ENCODE measurements around the gene CNOT6.

Gene CNOT6

DNA sequence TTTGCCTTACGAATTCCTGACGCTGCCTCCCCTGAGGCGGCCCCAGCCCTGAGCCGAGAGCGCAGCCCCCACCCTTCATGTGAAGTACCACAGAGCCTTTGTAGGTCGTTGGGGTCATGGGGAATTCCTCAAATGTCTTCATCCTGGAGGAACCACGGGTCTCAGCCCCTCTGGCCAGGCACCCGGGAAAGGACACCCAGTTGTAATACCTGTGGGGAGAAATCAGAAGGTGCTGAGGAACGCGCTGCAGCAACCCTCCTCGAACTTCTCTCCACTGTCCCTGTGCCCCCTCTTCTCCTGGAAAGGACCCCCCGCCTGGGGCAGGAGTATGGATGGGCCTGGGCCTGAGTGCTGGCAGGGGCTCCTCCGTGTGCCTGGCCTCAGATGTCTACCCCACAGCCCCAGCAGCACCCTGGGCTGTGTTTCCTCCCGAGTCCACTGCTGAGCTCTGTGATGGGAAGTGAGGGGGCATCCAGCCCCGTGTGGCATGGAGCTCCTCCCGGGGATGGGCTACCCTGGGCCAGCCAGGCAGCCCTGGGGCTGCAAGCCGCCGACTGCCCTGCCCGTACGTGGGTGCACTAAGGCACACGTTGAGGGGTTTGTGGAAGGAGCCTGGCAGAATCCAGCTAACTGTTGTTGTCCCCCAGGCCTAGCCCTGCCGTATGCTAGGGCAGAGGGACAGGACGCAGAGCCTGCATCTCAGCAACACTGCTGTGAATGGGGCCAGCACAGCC lies 115.8 kb downstream of the CNOT6 start:
- no peaks in the 10 kb centered on the region for H3K36me3 ChIP-seq (ENCODE audit: insufficient read depth, low read length)
- no peak overlapping the region for H3K9ac ChIP-seq (ENCODE audit: low read depth, low read length)
- no peaks in the 10 kb centered on the region for H3K4me1 ChIP-seq (ENCODE audit: insufficient read depth, low read length)
- H3K9me3 ChIP-seq (ENCODE audit: control insufficient read depth, insufficient read depth, low read length), result no peaks in the 10 kb centered on the region

DNA sequence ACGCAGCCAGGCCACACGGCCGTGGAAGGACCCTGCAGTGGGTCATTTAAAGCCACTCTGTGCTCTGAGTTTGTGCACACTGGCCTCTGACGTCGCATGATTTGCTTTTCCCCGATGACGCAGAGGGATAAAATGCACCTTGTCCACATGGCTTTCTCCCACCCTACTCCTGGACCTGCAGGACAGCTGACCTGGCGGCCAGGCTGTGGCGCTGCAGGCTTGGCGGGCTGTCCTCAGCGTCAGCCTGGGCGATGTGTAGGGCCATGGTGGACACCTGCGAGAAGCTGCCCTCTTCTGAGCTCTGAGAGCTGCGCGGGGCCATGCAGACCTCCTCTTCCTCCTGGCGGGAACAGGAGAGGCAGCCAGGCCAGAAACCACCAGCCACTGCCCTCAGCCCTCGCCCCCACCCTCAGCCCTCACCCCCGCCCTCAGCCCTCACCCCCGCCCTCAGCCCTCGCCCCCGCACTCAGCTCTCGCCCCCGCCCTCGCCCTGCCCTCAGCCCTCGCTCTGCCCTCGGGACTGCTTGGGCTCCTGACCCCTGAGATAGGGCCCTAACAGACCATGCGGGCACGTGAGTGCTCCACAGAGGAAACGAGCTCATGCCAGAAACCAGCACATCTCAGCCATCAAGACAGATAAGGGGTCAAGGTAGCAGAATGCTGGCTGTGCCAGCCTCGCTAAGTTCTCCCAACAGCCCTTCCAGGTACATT lies 117.1 kb downstream of the CNOT6 start:
- H3K9ac ChIP-seq (ENCODE audit: low read depth, low read length), result no peak overlapping the region
- no peaks in the 10 kb centered on the region for H3K36me3 ChIP-seq (ENCODE audit: insufficient read depth, low read length)
- no peaks in the 10 kb centered on the region for H3K9me3 ChIP-seq (ENCODE audit: control insufficient read depth, insufficient read depth, low read length)
- H3K4me1 ChIP-seq (ENCODE audit: insufficient read depth, low read length), result no peaks in the 10 kb centered on the region

DNA sequence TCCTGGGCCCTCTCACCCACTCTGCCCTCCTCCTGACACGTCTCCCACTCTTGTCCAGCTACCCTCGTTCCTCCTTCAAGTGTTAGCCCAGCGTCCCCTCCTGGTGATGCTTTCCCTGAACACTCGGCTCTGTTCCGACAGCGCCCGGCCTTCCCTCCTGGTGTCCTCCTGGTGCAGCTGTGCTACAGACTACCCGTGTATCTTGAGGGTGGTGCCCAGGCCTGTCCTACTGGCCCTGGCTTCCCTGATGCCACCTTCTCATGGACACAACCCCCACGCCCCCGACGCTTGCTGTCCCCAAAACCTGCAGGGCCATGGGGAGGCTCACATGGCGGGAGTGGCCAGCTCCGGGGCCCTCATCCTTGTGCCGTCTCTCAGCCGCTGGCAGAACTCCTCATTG lies 118.5 kb downstream of the CNOT6 start:
- Histone ChIP-seq H3K36me3 (ENCODE audit: insufficient read depth, low read length) (no peaks in the 10 kb centered on the region), H3K9me3 (ENCODE audit: control insufficient read depth, insufficient read depth, low read length) (no peaks in the 10 kb centered on the region), H3K9ac (ENCODE audit: low read depth, low read length) (no peak overlapping the region), H3K4me1 (ENCODE audit: insufficient read depth, low read length) (no peaks in the 10 kb centered on the region)

DNA sequence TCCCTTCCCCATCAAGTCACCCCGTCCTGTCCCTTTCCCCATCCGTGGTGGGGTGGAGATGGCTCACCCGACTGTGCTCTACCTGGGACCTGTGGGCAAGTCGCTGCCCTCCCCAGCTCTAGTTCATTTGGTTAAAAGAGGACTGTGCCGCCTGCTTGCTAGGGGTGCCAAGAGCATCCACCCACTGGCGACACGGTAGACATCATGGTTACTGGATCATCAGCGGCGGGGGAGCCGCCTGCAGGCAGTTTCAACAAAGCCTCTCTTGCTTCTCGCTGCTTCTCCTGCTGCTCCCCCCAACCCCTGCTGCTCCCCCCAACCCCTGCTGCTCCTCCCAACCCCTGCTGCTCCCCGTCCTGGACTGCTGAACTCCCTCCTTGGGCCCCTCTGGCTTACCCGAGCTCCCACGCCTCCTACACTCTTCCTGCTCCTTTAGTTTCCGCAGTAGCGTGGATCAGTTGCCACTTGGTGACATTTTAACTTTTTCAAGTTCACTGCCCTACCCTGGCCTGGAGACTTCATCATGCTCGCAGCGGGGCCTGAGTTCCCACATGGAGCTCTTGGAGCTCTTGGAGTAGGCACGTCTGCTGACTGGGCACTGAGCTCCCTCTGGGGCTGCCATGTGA lies 119.1 kb downstream of the CNOT6 start:
- no peaks in the 10 kb centered on the region for H3K9me3 ChIP-seq (ENCODE audit: control insufficient read depth, insufficient read depth, low read length)
- H3K9ac ChIP-seq (ENCODE audit: low read depth, low read length), result no peak overlapping the region
- no peaks in the 10 kb centered on the region for H3K4me1 ChIP-seq (ENCODE audit: insufficient read depth, low read length)
- H3K36me3 ChIP-seq (ENCODE audit: insufficient read depth, low read length), result no peaks in the 10 kb centered on the region

DNA sequence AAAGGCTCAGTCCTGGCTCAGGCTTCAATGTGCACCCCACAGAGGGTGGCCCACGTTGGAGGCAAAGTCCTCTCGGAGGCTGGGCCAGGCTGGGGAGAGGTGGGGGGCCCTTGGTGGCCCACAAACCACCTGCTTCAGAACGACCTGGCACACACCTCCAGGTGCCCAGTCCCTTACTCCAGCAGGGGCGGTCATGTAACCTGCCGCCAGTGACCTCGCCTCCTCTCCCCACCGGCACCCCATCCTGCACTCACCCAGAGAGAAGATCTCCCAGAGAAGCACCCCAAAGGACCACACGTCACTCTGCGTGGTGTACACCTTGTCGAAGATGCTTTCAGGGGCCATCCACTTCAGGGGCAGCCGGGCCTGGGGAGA lies 119.6 kb downstream of the CNOT6 start:
- H3K9me3 ChIP-seq (ENCODE audit: control insufficient read depth, insufficient read depth, low read length), result no peaks in the 10 kb centered on the region
- no peak overlapping the region for H3K9ac ChIP-seq (ENCODE audit: low read depth, low read length)
- H3K36me3 ChIP-seq (ENCODE audit: insufficient read depth, low read length), result no peaks in the 10 kb centered on the region
- no peaks in the 10 kb centered on the region for H3K4me1 ChIP-seq (ENCODE audit: insufficient read depth, low read length)

DNA sequence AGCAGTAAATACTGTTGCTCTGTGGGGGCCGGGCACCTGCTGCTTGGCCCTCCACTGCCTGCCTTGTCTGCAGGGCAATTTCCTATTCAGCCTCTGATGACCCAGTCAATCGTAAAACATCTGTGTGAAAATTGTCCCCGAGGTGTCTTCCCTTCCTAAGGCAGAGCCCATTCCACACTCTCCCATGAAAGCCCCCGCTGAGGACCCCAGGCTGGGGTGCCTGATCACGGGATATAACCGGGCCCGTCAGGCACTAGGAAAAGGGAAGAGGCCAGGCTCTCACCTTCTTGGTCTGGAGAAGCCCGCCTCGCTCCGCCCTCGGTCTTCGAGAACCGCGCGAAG lies 124.3 kb downstream of the CNOT6 start:
- no peaks in the 10 kb centered on the region for H3K9me3 ChIP-seq (ENCODE audit: control insufficient read depth, insufficient read depth, low read length)
- H3K9ac ChIP-seq (ENCODE audit: low read depth, low read length), result peak overlapping the region; percentile 74
- no peaks in the 10 kb centered on the region; the same call in 1 of the 2 replicates for H3K4me1 ChIP-seq (ENCODE audit: insufficient read depth, low read length)
- no peaks in the 10 kb centered on the region for H3K36me3 ChIP-seq (ENCODE audit: insufficient read depth, low read length)

DNA sequence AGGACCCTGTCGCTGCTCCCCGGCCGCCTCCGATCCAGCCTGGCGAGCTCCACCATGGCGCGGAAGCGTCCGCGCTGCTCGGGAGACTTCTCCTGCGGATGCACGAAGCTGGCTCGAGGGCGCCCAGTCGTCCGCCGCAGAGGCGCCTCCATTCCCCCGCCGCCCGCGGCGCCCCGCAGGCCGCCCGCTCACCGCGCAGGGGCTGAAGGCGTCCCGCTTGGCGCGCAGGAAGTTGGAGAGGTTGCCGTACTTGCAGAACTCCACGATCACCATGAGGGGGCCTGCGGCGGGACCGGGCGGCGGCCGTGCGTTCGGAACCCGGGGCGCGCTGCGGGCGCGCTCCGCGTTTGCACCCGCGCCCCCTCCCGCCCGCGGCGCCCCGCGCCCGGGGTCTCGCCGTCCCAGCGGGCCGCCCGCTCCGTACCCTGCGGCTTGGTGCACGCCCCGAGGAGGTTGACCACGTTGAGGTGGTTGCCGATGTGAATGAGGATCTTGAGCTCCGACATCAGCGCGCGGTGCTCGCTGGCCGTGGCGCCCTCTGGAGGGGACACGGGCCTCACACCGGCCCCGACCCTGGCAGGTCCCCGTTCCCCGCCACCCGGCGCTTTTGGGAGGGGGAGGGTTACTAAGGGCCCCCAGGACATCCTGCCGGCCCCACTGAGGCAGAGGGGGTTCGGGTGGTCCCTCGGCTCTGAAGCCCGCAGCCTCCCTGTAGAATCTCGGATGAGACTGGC lies 124.8 kb downstream of the CNOT6 start:
- peak overlapping the region; percentile 74 for H3K9ac ChIP-seq (ENCODE audit: low read depth, low read length)
- no peaks in the 10 kb centered on the region for H3K9me3 ChIP-seq (ENCODE audit: control insufficient read depth, insufficient read depth, low read length)
- H3K4me1 ChIP-seq (ENCODE audit: insufficient read depth, low read length), result no peaks in the 10 kb centered on the region; the same call in 1 of the 2 replicates
- H3K36me3 ChIP-seq (ENCODE audit: insufficient read depth, low read length), result no peaks in the 10 kb centered on the region

DNA sequence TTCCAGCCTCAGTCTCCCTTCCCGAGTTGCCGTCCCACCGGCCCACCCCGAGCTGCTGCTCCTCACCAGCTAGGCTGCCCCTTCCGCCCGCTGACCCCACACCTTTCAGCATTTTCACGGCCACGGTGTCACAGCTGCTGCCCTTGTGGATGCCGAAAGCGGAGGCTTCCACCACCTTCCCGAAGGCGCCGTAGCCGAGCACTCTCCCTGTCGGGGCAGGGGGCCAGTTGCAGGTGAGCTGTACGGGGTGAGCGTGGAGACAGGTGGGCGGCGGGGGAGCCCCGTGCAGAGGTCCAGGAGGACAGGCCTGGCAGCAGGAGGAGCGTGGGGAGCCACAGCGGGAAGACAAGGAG lies 125.4 kb downstream of the CNOT6 start:
- Histone ChIP-seq H3K4me1 (ENCODE audit: insufficient read depth, low read length) (no peaks in the 10 kb centered on the region; the same call in 1 of the 2 replicates), H3K9ac (ENCODE audit: low read depth, low read length) (peak overlapping the region; percentile 74; the same call in 1 of the 2 replicates), H3K36me3 (ENCODE audit: insufficient read depth, low read length) (no peaks in the 10 kb centered on the region), H3K9me3 (ENCODE audit: control insufficient read depth, insufficient read depth, low read length) (no peaks in the 10 kb centered on the region)

DNA sequence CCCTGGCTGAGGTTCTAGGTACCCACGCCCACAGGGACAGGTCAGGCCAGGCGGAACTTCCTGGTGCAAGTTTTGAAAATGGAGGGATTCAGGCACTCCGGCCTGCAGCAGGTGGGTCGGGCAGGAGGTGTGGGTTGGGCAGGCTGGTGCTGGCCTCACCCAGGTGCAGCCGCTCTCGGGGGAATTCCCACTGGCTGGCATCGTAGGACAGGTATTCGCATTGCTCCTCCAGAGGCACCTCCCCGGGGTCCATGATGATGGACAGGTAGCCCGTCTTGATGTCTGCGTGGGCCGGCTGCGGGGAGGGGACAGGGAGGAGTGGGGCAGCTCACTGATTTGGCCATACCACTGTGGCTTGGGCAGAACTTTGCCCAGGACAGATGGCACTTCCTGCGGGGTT lies 125.8 kb downstream of the CNOT6 start:
- Histone ChIP-seq H3K9me3 (ENCODE audit: control insufficient read depth, insufficient read depth, low read length) (no peaks in the 10 kb centered on the region), H3K36me3 (ENCODE audit: insufficient read depth, low read length) (no peaks in the 10 kb centered on the region), H3K4me1 (ENCODE audit: insufficient read depth, low read length) (no peaks in the 10 kb centered on the region; the same call in 1 of the 2 replicates), H3K9ac (ENCODE audit: low read depth, low read length) (no peak overlapping the region)

DNA sequence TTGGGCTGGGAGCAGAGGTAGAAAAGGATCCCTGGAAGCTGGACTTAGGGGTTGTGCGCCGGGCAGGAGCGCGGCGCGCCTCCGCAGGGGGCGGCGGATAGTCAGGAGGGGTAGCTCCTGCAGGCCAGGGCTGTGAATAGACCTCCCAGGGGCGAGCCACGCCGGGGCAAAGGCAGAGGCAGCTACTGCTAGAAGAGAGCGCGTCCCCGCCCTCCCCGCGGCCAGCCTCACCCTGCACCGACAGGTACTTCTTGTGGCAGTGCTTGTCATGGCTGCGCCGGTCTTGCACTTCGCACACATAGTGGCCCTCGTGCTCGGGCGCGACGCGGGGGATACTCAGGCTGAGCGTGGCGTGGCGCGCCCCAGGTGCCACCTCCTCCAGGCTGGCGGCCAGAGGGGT lies 127.1 kb downstream of the CNOT6 start:
- no peaks in the 10 kb centered on the region for H3K9me3 ChIP-seq (ENCODE audit: control insufficient read depth, insufficient read depth, low read length)

DNA sequence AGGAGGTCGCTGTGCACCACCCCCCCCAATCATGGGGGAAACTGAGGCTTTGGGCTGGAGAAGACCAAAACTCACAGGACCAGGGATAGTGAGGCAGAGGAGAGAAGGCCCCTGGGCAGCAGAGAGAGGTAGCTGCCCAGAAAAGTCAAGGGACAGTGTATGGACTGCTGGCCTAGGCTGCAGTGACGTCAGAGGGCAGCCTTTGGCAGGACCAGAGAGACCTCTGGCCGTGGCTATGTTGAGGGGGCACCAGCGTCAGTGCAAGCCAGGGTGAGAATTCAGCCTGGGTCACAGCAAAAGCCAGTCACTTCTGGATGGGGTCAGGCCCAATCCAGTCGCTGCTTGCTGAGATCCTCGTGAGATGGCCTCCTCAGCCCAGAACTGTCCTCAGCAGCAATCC lies 128.7 kb downstream of the CNOT6 start:
- no peak overlapping the region for H3K9ac ChIP-seq (ENCODE audit: low read depth, low read length)
- H3K36me3 ChIP-seq (ENCODE audit: insufficient read depth, low read length), result no peaks in the 10 kb centered on the region
- no peaks in the 10 kb centered on the region for H3K9me3 ChIP-seq (ENCODE audit: control insufficient read depth, insufficient read depth, low read length)
- no peaks in the 10 kb centered on the region; the same call in 1 of the 2 replicates for H3K4me1 ChIP-seq (ENCODE audit: insufficient read depth, low read length)

More for the DNA sequence above, 127.1 kb downstream of the CNOT6 start:
- Histone ChIP-seq H3K36me3 (ENCODE audit: insufficient read depth, low read length) (no peaks in the 10 kb centered on the region), H3K4me1 (ENCODE audit: insufficient read depth, low read length) (no peaks in the 10 kb centered on the region; the same call in 1 of the 2 replicates), H3K9ac (ENCODE audit: low read depth, low read length) (no peak overlapping the region)

DNA sequence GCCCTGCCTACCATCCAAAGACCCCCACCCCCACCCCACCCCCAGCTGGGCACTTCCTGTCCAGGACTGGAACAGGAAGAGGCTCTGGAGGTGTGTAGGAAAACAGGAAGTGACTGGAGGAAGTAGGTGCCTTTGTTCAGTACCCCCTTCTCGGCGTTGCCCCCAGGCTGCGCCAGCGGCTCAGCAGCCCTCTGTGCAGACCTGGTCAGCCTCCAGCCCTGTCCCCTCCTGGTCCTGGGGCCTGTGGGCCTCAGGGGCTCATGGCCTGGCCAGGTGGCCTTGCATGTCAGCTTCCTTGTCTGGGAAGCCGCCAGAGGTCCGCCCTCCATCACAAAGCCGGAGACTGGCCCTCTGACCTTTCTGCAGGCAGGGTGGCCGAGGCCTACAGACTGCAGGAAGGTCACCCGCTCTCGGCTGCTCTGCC lies 129.2 kb downstream of the CNOT6 start:
- Histone ChIP-seq H3K4me1 (ENCODE audit: insufficient read depth, low read length) (no peaks in the 10 kb centered on the region; the same call in 1 of the 2 replicates), H3K9me3 (ENCODE audit: control insufficient read depth, insufficient read depth, low read length) (no peaks in the 10 kb centered on the region)

DNA sequence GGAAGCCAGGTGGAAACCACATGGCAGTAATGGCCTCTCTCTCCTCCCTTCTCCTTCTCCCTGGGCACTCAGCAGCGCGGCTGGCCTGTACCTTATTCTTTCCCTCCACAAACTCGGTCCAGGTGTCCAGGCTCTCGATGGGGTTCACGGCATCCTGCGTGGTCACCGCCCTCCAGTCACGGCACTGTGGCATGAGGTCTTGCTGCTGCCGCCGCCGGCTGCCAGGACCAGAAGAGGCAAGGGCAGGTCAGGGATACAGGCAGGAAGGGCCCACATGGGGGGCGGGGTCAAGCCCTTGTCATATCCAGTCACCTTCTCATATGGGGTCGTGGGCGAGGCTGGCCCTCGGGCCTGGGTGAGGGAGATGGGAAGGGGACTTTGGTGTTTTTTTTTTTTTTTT lies 129.7 kb downstream of the CNOT6 start:
- H3K36me3 ChIP-seq (ENCODE audit: insufficient read depth, low read length), result no peaks in the 10 kb centered on the region
- no peaks in the 10 kb centered on the region for H3K9me3 ChIP-seq (ENCODE audit: control insufficient read depth, insufficient read depth, low read length)
- no peak overlapping the region for H3K9ac ChIP-seq (ENCODE audit: low read depth, low read length)
- no peaks in the 10 kb centered on the region; the same call in 1 of the 2 replicates for H3K4me1 ChIP-seq (ENCODE audit: insufficient read depth, low read length)

More for the DNA sequence above, 129.2 kb downstream of the CNOT6 start:
- Histone ChIP-seq H3K36me3 (ENCODE audit: insufficient read depth, low read length) (no peaks in the 10 kb centered on the region), H3K9ac (ENCODE audit: low read depth, low read length) (no peak overlapping the region)

DNA sequence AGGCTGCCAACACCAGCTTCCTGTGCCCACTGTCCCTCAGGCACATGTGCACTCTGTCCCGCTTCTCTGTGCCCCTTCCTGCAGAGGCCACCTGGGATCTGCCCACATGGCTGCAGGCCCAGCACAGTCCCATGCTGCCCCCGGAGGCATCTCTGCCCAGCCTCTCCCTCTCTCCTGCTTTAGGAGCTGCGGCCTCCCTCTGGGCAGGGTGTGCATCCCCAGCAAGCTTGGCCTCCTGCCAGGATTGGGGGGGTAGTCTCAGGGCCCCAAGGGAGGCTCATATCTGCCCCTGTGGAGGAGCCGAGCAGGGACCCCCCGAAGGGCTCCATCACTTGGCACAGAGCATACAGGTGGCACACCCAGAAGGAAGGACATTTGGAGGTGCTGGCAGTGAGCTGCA lies 130.4 kb downstream of the CNOT6 start:
- H3K36me3 ChIP-seq (ENCODE audit: insufficient read depth, low read length), result no peaks in the 10 kb centered on the region
- H3K4me1 ChIP-seq (ENCODE audit: insufficient read depth, low read length), result no peaks in the 10 kb centered on the region; the same call in 1 of the 2 replicates
- no peak overlapping the region for H3K9ac ChIP-seq (ENCODE audit: low read depth, low read length)
- H3K9me3 ChIP-seq (ENCODE audit: control insufficient read depth, insufficient read depth, low read length), result no peaks in the 10 kb centered on the region

Data from ES-I3 (cell line).